ENCODE data around the gene ZKSCAN1.
"Not testable (repeated sequence)": the region's sequence is repeated elsewhere in the genome, so short reads cannot be mapped to it uniquely, and the experiment has no call there.

ZKSCAN1 gene

GRCh38 chr7:100003711-100004661 lies 11.4 kb upstream of the ZKSCAN1 start:
- Histone ChIP-seq H3K9ac (ENCODE audit: low read length) (no peak overlapping the region), H3K27me3 (replicated peaks; ENCODE audit: control insufficient read depth, insufficient read depth, low read length) (peaks cover 4% of the 10 kb centered on the region), H3K4me1 (ENCODE audit: control insufficient read depth, insufficient read depth, low read length) (no peaks in the 10 kb centered on the region), H3K4me3 (ENCODE audit: low read length) (no peak overlapping the region), H3K36me3 (ENCODE audit: control insufficient read depth, insufficient read depth, low read length, severe bottlenecking) (no peaks in the 10 kb centered on the region), H3K9me3 (ENCODE audit: control insufficient read depth, low read length) (no peaks in the 10 kb centered on the region)
- DNase-seq (ENCODE audit: low read depth), result no peak

- DNase-seq (ENCODE audit: low read depth), result no peak
- Histone ChIP-seq H3K27me3 (replicated peaks; ENCODE audit: control insufficient read depth, insufficient read depth, low read length) (peaks cover 10% of the 10 kb centered on the region), H3K9me3 (ENCODE audit: control insufficient read depth, low read length) (no peaks in the 10 kb centered on the region), H3K36me3 (ENCODE audit: control insufficient read depth, insufficient read depth, low read length, severe bottlenecking) (no peaks in the 10 kb centered on the region), H3K9ac (ENCODE audit: low read length) (no peak overlapping the region), H3K4me3 (ENCODE audit: low read length) (no peak overlapping the region), H3K4me1 (ENCODE audit: control insufficient read depth, insufficient read depth, low read length) (peaks cover 5% of the 10 kb centered on the region)
Observed at GRCh38 chr7:100007887-100008286, 7.5 kb upstream of the ZKSCAN1 start.

- no peaks in the 10 kb centered on the region for H3K36me3 ChIP-seq (ENCODE audit: control insufficient read depth, insufficient read depth, low read length, severe bottlenecking)
- H3K4me3 ChIP-seq (ENCODE audit: low read length), result no peak overlapping the region
- no peak overlapping the region for H3K9ac ChIP-seq (ENCODE audit: low read length)
- H3K27me3 ChIP-seq (replicated peaks; ENCODE audit: control insufficient read depth, insufficient read depth, low read length), result peaks cover 10% of the 10 kb centered on the region
- no peak for DNase-seq (ENCODE audit: low read depth)
- peaks cover 5% of the 10 kb centered on the region for H3K4me1 ChIP-seq (ENCODE audit: control insufficient read depth, insufficient read depth, low read length)
- H3K9me3 ChIP-seq (ENCODE audit: control insufficient read depth, low read length), result no peaks in the 10 kb centered on the region
Observed at GRCh38 chr7:100008525-100008924, 6.9 kb upstream of the ZKSCAN1 start.

- not testable (repeated sequence) for DNase-seq (ENCODE audit: low read depth); H3K4me1 ChIP-seq (ENCODE audit: control insufficient read depth, insufficient read depth, low read length); H3K9me3 ChIP-seq (ENCODE audit: control insufficient read depth, low read length); H3K4me3 ChIP-seq (ENCODE audit: low read length); H3K36me3 ChIP-seq (ENCODE audit: control insufficient read depth, insufficient read depth, low read length, severe bottlenecking); H3K9ac ChIP-seq (ENCODE audit: low read length)
- H3K27me3 ChIP-seq (replicated peaks; ENCODE audit: control insufficient read depth, insufficient read depth, low read length), result peaks cover 10% of the 10 kb centered on the region
Observed at GRCh38 chr7:100009952-100010351, 5.4 kb upstream of the ZKSCAN1 start.

- no peak overlapping the region for H3K4me3 ChIP-seq (ENCODE audit: low read length)
- no peaks in the 10 kb centered on the region for H3K9me3 ChIP-seq (ENCODE audit: control insufficient read depth, low read length)
- peaks cover 5% of the 10 kb centered on the region for H3K4me1 ChIP-seq (ENCODE audit: control insufficient read depth, insufficient read depth, low read length)
- H3K9ac ChIP-seq (ENCODE audit: low read length), result no peak overlapping the region
- peaks cover 10% of the 10 kb centered on the region for H3K27me3 ChIP-seq (replicated peaks; ENCODE audit: control insufficient read depth, insufficient read depth, low read length)
- DNase-seq (ENCODE audit: low read depth), result no peak
- no peaks in the 10 kb centered on the region for H3K36me3 ChIP-seq (ENCODE audit: control insufficient read depth, insufficient read depth, low read length, severe bottlenecking)
Observed at GRCh38 chr7:100010901-100011300, 4.5 kb upstream of the ZKSCAN1 start.

- no peak for DNase-seq (ENCODE audit: low read depth)
- Histone ChIP-seq H3K9ac (ENCODE audit: low read length) (no peak overlapping the region), H3K4me3 (ENCODE audit: low read length) (no peak overlapping the region), H3K27me3 (replicated peaks; ENCODE audit: control insufficient read depth, insufficient read depth, low read length) (peaks cover 10% of the 10 kb centered on the region), H3K4me1 (ENCODE audit: control insufficient read depth, insufficient read depth, low read length) (peaks cover 6% of the 10 kb centered on the region), H3K9me3 (ENCODE audit: control insufficient read depth, low read length) (no peaks in the 10 kb centered on the region), H3K36me3 (ENCODE audit: control insufficient read depth, insufficient read depth, low read length, severe bottlenecking) (no peaks in the 10 kb centered on the region)
Observed at GRCh38 chr7:100011516-100011915, 3.9 kb upstream of the ZKSCAN1 start.

- H3K4me1 ChIP-seq (ENCODE audit: control insufficient read depth, insufficient read depth, low read length), result peaks cover 17% of the 10 kb centered on the region
- H3K36me3 ChIP-seq (ENCODE audit: control insufficient read depth, insufficient read depth, low read length, severe bottlenecking); H3K9ac ChIP-seq (ENCODE audit: low read length); DNase-seq (ENCODE audit: low read depth); H3K9me3 ChIP-seq (ENCODE audit: control insufficient read depth, low read length); H3K4me3 ChIP-seq (ENCODE audit: low read length): not testable (repeated sequence)
- H3K27me3 ChIP-seq (replicated peaks; ENCODE audit: control insufficient read depth, insufficient read depth, low read length), result peaks cover 10% of the 10 kb centered on the region
Observed at GRCh38 chr7:100012385-100013327, 2.7 kb upstream of the ZKSCAN1 start.

GRCh38 chr7:100013328-100013676 lies 2.1 kb upstream of the ZKSCAN1 start:
- no peaks in the 10 kb centered on the region for H3K36me3 ChIP-seq (ENCODE audit: control insufficient read depth, insufficient read depth, low read length, severe bottlenecking)
- H3K4me3 ChIP-seq (ENCODE audit: low read length), result no peak overlapping the region
- DNase-seq (ENCODE audit: low read depth), result no peak
- H3K9me3 ChIP-seq (ENCODE audit: control insufficient read depth, low read length), result no peaks in the 10 kb centered on the region
- H3K27me3 ChIP-seq (replicated peaks; ENCODE audit: control insufficient read depth, insufficient read depth, low read length), result peaks cover 10% of the 10 kb centered on the region
- H3K4me1 ChIP-seq (ENCODE audit: control insufficient read depth, insufficient read depth, low read length), result peaks cover 23% of the 10 kb centered on the region
- no peak overlapping the region for H3K9ac ChIP-seq (ENCODE audit: low read length)

GRCh38 chr7:100016215-100016901 lies 962 bp downstream of the ZKSCAN1 start:
- Histone ChIP-seq H3K36me3 (ENCODE audit: control insufficient read depth, insufficient read depth, low read length, severe bottlenecking) (peaks cover 16% of the 10 kb centered on the region), H3K27me3 (replicated peaks; ENCODE audit: control insufficient read depth, insufficient read depth, low read length) (no peaks in the 10 kb centered on the region), H3K4me3 (ENCODE audit: low read length) (peak overlapping the region; percentile 96), H3K9me3 (ENCODE audit: control insufficient read depth, low read length) (no peaks in the 10 kb centered on the region), H3K4me1 (ENCODE audit: control insufficient read depth, insufficient read depth, low read length) (peaks cover 30% of the 10 kb centered on the region), H3K9ac (ENCODE audit: low read length) (peak overlapping the region; percentile 98)
- peak; percentile 50 for DNase-seq (ENCODE audit: low read depth)

- Histone ChIP-seq H3K36me3 (ENCODE audit: control insufficient read depth, insufficient read depth, low read length, severe bottlenecking) (peaks cover 22% of the 10 kb centered on the region), H3K4me1 (ENCODE audit: control insufficient read depth, insufficient read depth, low read length) (peaks cover 31% of the 10 kb centered on the region), H3K9me3 (ENCODE audit: control insufficient read depth, low read length) (no peaks in the 10 kb centered on the region), H3K4me3 (ENCODE audit: low read length) (peak overlapping the region; percentile 66), H3K9ac (ENCODE audit: low read length) (peak overlapping the region; percentile 98), H3K27me3 (replicated peaks; ENCODE audit: control insufficient read depth, insufficient read depth, low read length) (no peaks in the 10 kb centered on the region)
- no peak for DNase-seq (ENCODE audit: low read depth)
Observed at GRCh38 chr7:100017300-100017699, 1.9 kb downstream of the ZKSCAN1 start.

GRCh38 chr7:100017875-100018274 lies 2.5 kb downstream of the ZKSCAN1 start:
- no peaks in the 10 kb centered on the region for H3K9me3 ChIP-seq (ENCODE audit: control insufficient read depth, low read length)
- no peaks in the 10 kb centered on the region for H3K27me3 ChIP-seq (replicated peaks; ENCODE audit: control insufficient read depth, insufficient read depth, low read length)
- peak overlapping the region; percentile 98 for H3K9ac ChIP-seq (ENCODE audit: low read length)
- no peak for DNase-seq (ENCODE audit: low read depth)
- H3K4me3 ChIP-seq (ENCODE audit: low read length), result peak overlapping the region; percentile 66
- peaks cover 28% of the 10 kb centered on the region for H3K4me1 ChIP-seq (ENCODE audit: control insufficient read depth, insufficient read depth, low read length)
- peaks cover 28% of the 10 kb centered on the region for H3K36me3 ChIP-seq (ENCODE audit: control insufficient read depth, insufficient read depth, low read length, severe bottlenecking)
